Heart right ventricle (tissue), 16 donors: ENCODE results near the gene COQ8A. TPM values are rescaled to one million over a fixed set of nuclear protein-coding genes. Genes with fewer than 3 reads are reported as not detected.

Experiments used
- ATAC-seq, 8 donors: fragments of 200-7000 bp; cut with Tn5 transposase; one replicate each; pipeline ENCODE4 v1.9.1; 2020; ENCODE audit warnings: mild to moderate bottlenecking in 8 of 8, moderate library complexity in 8 of 8, moderate number of reproducible peaks in 1 of 8
- DNase-seq, 2 donors: peaks; one replicate each; pipeline ENCODE4 v3.0.0-alpha.2; 2020
- H3K27ac ChIP-seq, 10 donors: fragments of 200-600 bp; sonication (generic) in 2 of 10; one replicate each; pipeline versions ENCODE4 v1.5.0 to v1.8.0; 2020 to 2022; ENCODE audit warnings: mild to moderate bottlenecking in 3 of 10
- H3K27me3 ChIP-seq, 7 donors: fragments of 200-600 bp; one replicate each; pipeline ENCODE4 v1.8.0; 2021 to 2022; ENCODE audit warnings: mild to moderate bottlenecking in 2 of 7
- H3K36me3 ChIP-seq, 9 donors: fragments of 200-600 bp; sonication (generic) in 1 of 9; one replicate each; pipeline versions ENCODE4 v1.5.0 to v1.8.0; 2020 to 2022; ENCODE audit warnings: mild to moderate bottlenecking in 2 of 9
- H3K4me1 ChIP-seq, 9 donors: fragments of 200-600 bp; sonication (generic) in 1 of 9; one replicate each; pipeline versions ENCODE4 v1.5.0 to v1.8.0; 2020 to 2022; ENCODE audit warnings: mild to moderate bottlenecking in 4 of 9
- H3K4me3 ChIP-seq, 10 donors: fragments of 200-600 bp; sonication (generic) in 2 of 10; one replicate each; pipeline versions ENCODE4 v1.5.0 to v1.8.0; 2020 to 2022; ENCODE audit warnings: mild to moderate bottlenecking in 7 of 10, moderate library complexity in 2 of 10
- H3K9me3 ChIP-seq, 11 donors: fragments of 200-600 bp in 10 of 11; sonication (generic) in 2 of 11; one replicate each; pipeline versions ENCODE4 v1.5.0 to v1.8.0; 2013 to 2022; ENCODE audit warnings: mild to moderate bottlenecking in 2 of 11, control low read depth in 1 of 11, moderate library complexity in 1 of 11
- CTCF ChIP-seq, 9 donors: fragments of 200-600 bp; sonication (generic) in 2 of 9; IDR thresholded peaks; one replicate each; pipeline versions ENCODE4 v1.5.0 to v1.8.0; 2021 to 2022; ENCODE audit warnings: antibody characterized with exemption in 9 of 9, mild to moderate bottlenecking in 5 of 9, moderate library complexity in 1 of 9
- WGBS, 2 donors: extraction: QIAGEN DNeasy Blood & Tissue Kit; methylation state at CpG; one replicate each; pipeline ENCODE4 v1.1.7; 2013; ENCODE audit warnings: inconsistent platforms in 1 of 2; 5-methylcytosine and 5-hydroxymethylcytosine counted together
- intact Hi-C, 10 donors: fragments of 100-400 bp; cut with DNase I; formaldehyde crosslinking; loops; one replicate each; pipeline versions ENCODE4 v1.11.1 to v1.14.2; 2022
- polyA plus RNA-seq, 2 donors: library from polyadenylated mRNA; stranded (reverse); fragments of 200-250 nt; gene quantifications; one replicate each; pipeline ENCODE4 v1.2.3, GENCODE V29; 2013
- total RNA-seq, 10 donors: library from RNA; stranded (reverse); fragmentation: NEBNext Ultra II Directional in 3 of 10; extraction: Animal tissue kit (Norgen Biotek cat#: 25700) in 3 of 10; gene quantifications; one replicate each; pipeline versions ENCODE4 v1.2.1 to v1.2.4, GENCODE V29; 2021 to 2023
- donor health status: Arrhythmogenic right ventricular cardiomyopathy.
- donor health status: ischemic (EF 13 %, LVEDD 7.1; RV severe dilation, severe dysfunction).
- donor health status: healthy with polysubstance abuse.
- donor health status: DM: no; HTN: yes; CAD: no.
- donor health status: DM: no; HTN: no; CAD: no.
- donor health status: ischemic (EF 25% LVEDD 6.9; RV normal size, moderate dysfunction).
- donor health status: ischemic (EF 25% LVEDD 5.7; RV mildly dilated, moderate dysfunction).
- donor health status: healthy.
- donor health status: DM: yes; HTN: yes; CAD: no.
- donor health status: Ischemic cardiomyopathy.
- donor health status: ischemic (EF 35%, LVEDD 5.7; RV mildly dilated, moderate dysfunction).
- donor health status: nonischemic (EF 11% LVEDD 7.7; RV severe dilation, severe dysfunction).
- donor health status: DM: yes; HTN: yes; CAD: no.
- donor health status: PGD.
- donor health status: ischemic (EF 29% LVEDD 5.4; RV normal size, mild dysfunction).
- donor health status: nonischemic (EF 23%, LVEDD 6.1; RV moderate dilation, normal function).

The COQ8A gene
- total and polyA plus RNA-seq, 12 donors = 136 to 495 (median 253) TPM

- WGBS, 2 donors = 77% methylated on average over 3 of the region's 3 CpGs
- peaks cover 0 to 10% (median 0%) of the 10 kb centered on the region in 11 donors for H3K9me3 ChIP-seq
- no peak for TF ChIP-seq CTCF (IDR thresholded peaks at IDR 0.05)
- H3K27me3 ChIP-seq = no peaks in the 10 kb centered on the region
- H3K27ac ChIP-seq = peak overlapping the region in 2 of 10 donors; percentile 29 to 31
- H3K36me3 ChIP-seq = peaks cover 0 to 11% (median 0%) of the 10 kb centered on the region in 9 donors
- DNase-seq (no peak), ATAC-seq (no peak)
- intact Hi-C loops = loop anchor here in 1 of 10 donors (5.0 kb wide), 1 partner anchor 43 kb away; no protein-coding TSS in a partner anchor
- no peak overlapping the region for H3K4me3 ChIP-seq
- H3K4me1 ChIP-seq = peaks cover 7 to 80% (median 49%) of the 10 kb centered on the region in 9 donors
These were observed 9.3 kb downstream of the COQ8A start for GRCh38 chr1:226949401-226949800.

- H3K36me3 ChIP-seq = peaks cover 0 to 11% (median 0%) of the 10 kb centered on the region in 9 donors
- DNase-seq (no peak), ATAC-seq (no peak)
- no peaks in the 10 kb centered on the region for H3K27me3 ChIP-seq
- peaks cover 3 to 73% (median 43%) of the 10 kb centered on the region in 9 donors for H3K4me1 ChIP-seq
- no peak for TF ChIP-seq CTCF (IDR thresholded peaks at IDR 0.05)
- peaks cover 0 to 10% (median 0%) of the 10 kb centered on the region in 11 donors for H3K9me3 ChIP-seq
- intact Hi-C loops = loop anchor here in 1 of 10 donors (5.0 kb wide), 1 partner anchor 33 kb away; no protein-coding TSS in a partner anchor
- no peak overlapping the region for H3K4me3 ChIP-seq
- H3K27ac ChIP-seq = peak overlapping the region in 3 of 10 donors; percentile 1 to 53 (median 9)
- 93 to 96% methylated on average over 1 of the region's 1 CpG for WGBS, 2 donors
These were observed 10.2 kb downstream of the COQ8A start for GRCh38 chr1:226950316-226950715.

- WGBS, 2 donors = 70 to 77% methylated on average over 6 of the region's 6 CpGs
- Histone ChIP-seq H3K27ac (peak overlapping the region in 5 of 10 donors; percentile 9 to 59 (median 35)), H3K36me3 (peaks cover 0 to 11% (median 0%) of the 10 kb centered on the region in 9 donors), H3K4me1 (peaks cover 0 to 68% (median 37%) of the 10 kb centered on the region in 9 donors), H3K4me3 (no peak overlapping the region), H3K9me3 (peaks cover 0 to 10% (median 0%) of the 10 kb centered on the region in 11 donors), H3K27me3 (no peaks in the 10 kb centered on the region)
- DNase-seq (no peak), ATAC-seq (peak in 1 of 8 donors; percentile 8)
- intact Hi-C loops = loop anchor here in 1 of 10 donors (5.0 kb wide), 1 partner anchor 34 kb away; no protein-coding TSS in a partner anchor
- no peak for TF ChIP-seq CTCF (IDR thresholded peaks at IDR 0.05)
These were observed 10.8 kb downstream of the COQ8A start for GRCh38 chr1:226950871-226951270.

- ATAC-seq = no peak
- H3K4me1 ChIP-seq = peaks cover 0 to 61% (median 31%) of the 10 kb centered on the region in 9 donors
These were observed 11.4 kb downstream of the COQ8A start for GRCh38 chr1:226951286-226952117.

More at GRCh38 chr1:226951286-226952117, 11.4 kb downstream of the COQ8A start:
- Histone ChIP-seq H3K36me3 (peaks cover 0 to 11% (median 0%) of the 10 kb centered on the region in 9 donors), H3K27ac (peak overlapping the region in 5 of 10 donors; percentile 9 to 59 (median 35)), H3K4me3 (no peak overlapping the region), H3K27me3 (no peaks in the 10 kb centered on the region), H3K9me3 (peaks cover 0 to 10% (median 0%) of the 10 kb centered on the region in 11 donors)
- DNase-seq = no peak
- intact Hi-C loops = loop anchor here in 1 of 10 donors (5.0 kb wide), 1 partner anchor 34 kb away; no protein-coding TSS in a partner anchor
- WGBS, 2 donors = 84 to 89% methylated on average over 12 of the region's 12 CpGs
- no peak for TF ChIP-seq CTCF (IDR thresholded peaks at IDR 0.05)
